DLD1 (cell line): ENCODE results near the gene FCN3.
"Not testable (repeated sequence)": the region's sequence is repeated elsewhere in the genome, so short reads cannot be mapped to it uniquely, and the experiment has no call there.

Experiments
- in situ Hi-C: cut with HindIII; loops from 2 replicates; pipeline ENCODE4 v1.10.0; 2017; ENCODE audit warnings: low sequenced_read_pairs

The FCN3 gene

DNA sequence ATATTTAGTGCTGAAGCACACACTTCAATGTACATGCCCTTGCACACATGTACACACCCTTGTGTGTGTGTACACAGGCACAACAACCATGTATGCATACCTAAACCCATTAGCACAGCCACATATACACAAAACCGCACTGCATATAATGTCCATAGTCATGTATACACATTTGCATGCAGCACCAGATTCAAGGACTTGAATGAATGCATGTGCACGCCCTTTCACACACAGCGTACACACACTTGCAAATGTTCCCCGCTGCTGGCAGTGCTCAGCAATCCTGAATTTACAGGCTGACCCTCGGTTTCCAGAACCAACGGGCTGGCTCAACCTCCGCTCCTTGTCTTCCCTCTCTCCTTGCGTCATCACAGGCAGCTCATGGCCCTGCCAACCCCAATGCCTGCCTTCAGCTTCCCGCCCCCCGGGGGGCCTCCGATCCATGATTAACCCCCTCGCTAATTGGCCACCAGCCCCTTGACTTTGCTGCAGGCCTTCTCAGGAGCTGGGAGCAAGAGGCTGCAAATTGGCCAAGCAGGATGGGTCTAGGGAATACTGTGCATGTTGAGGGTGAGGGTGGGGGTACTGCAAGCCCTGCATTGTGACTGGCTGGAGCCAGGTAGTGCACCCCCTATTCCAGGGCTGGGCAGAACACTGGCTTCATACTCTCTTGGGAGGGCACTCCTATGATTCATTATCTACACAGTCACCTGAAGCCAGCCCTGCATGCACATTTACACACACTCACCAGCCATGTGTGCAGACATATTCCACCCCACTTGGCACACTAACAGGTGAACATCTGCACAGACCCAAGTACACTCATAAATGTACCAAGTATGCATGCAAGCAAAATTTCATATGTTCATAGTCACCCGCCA, 25.7 kb upstream of the FCN3 start:
- in situ Hi-C loops: loop anchor here (25.0 kb wide), 1 partner anchor 187 kb away; no protein-coding TSS in a partner anchor

DNA sequence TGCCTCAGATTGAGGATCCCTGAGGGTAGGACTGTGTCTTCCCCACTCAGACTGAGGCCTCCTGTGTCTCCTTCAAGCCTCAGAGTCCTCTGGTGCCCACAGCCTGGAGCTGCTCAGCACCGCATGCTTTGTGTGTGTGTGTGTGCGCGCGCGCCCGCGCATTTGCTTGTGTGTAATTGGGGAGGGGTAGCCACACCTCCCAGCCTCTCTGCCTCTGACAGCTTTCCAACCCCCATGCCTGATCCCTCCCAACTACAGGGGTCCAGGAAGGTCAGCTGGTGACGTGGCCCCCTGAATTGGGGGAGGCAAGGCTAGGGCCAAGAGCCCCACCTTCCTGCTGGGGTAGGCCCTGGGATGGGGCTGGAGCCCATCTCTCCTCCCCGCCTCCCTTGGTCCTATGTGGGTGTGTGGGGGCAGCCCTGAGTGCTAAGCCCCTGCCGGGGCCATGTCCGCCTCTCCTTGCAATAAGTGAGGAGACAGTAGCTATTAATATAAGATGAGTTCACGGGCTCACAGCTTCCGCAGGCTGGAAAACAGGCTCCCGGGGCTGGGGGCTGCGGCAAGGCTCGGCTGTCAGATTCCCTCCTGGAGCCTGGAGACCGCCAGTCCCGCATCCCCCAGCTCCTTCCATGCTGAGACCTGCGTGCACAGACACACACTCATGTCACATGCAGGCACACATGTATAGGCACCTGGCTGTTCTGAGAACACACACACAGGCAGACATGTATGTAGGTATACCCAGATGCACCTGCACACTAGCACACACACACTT, 24.8 kb upstream of the FCN3 start:
- in situ Hi-C loops: loop anchor here (25.0 kb wide), 1 partner anchor 188 kb away; no protein-coding TSS in a partner anchor

DNA sequence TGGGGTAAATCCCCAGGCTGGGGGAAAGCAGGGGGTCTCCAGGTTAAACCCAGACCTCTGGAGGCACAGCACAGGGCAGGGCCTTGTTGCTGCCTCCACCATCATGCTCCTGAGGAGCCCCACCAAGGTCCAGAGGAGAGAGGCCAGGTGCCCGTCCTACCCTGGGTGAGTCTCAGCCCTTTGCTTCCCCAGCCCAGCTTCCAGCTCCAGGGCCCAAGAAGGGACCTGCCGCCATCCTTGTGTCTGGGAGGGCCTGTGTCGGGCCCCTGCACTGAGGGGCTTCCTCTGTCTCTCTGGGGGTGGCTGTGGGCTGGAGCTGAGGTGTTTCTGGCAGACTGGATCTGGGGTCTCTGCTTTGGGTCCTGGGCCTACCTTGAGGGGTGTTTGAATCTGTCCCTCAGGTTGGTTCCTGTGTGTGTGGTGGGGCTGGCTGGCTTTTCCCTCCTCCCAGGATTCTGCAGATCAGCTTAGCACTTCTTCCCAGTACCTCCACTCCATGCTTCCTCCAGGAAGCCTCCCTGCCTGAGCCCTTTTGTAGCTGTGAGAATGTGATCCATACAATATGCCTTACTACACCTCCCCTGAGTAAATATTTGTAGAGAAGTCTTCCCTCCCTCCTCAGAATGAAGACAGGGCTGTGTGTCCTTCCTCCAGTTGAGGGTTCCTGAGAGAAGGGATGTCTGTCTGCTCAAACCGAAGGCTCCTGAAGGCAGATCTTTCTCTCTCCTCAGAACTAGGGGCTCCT, 24.0 kb upstream of the FCN3 start:
- in situ Hi-C loops: no loop called here

DNA sequence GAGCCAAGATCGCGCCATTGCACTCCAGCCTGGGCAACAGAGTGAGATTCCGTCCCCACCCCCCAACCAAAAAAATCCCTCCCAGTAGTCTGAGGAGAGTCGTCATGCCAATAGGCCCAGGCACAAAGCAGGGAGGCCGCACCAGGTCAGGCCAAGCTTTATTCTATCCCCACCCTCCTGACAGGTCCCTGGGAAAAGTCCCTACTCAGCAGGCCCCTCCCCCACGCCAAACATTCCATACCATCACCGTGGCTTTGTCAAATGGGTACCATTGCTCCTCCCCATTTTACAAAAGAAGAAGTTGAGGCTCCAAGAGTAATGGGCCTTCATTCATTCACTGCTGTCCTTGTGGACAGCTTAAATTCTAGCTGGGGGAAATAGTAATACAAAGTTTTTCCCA, 23.1 kb upstream of the FCN3 start:
- in situ Hi-C loops: no loop called here

DNA sequence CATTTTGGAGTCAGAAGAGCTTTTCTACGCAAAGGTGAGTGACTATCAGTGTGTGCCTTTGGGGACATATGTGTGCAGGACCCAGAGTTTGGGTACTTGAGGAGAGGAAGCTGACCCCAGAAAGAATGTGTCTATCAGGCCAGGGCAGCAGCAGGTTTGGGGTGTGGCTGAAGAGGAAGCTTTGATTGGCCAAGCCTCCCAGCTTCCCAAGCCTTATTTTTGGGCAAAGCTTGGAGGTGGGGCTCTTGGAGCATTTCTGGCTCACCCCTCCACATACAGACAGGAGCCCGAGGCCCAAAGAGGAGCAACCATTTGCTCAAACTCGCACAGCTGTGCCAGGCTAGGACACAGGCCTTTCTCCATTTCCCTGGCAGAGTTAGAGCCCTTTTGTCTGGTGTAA, 22.5 kb upstream of the FCN3 start:
- in situ Hi-C loops: no loop called here

DNA sequence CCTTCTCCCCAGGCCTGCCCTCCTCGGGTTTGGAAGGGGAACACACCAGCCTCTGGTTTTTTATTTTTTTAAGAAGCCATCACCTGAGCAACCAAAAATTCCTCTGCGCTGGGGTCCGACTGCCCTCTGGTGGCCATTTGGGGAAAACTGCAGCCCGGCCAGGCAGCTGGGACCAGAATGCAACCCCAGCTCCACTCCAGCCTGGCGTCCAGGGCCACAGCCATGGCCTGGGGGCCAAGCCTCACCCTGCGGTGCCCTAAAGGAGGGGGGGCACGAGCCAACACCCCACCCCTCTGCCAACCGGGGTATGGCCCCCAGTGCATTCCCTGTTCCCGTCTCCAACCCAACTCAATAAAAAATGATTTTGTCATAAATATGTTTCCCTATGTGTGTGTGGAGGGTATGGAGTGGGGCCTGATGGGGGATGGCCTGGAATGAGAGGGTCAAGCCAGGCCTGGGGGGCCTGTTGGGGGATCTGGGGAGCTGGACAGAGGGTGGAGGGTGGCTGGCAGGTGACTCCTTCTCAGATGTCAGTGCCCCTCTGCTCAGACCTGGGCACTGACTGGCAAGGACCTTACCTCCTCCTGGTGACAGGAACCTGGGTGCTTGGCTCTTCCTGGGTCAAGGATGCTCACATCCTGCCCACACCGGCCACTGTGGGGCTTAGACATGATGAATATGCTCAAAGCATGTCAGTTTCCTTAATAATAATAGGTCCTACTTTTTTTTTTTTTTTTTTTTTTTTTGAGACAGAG, 21.0 kb upstream of the FCN3 start:
- in situ Hi-C loops: no loop called here

DNA sequence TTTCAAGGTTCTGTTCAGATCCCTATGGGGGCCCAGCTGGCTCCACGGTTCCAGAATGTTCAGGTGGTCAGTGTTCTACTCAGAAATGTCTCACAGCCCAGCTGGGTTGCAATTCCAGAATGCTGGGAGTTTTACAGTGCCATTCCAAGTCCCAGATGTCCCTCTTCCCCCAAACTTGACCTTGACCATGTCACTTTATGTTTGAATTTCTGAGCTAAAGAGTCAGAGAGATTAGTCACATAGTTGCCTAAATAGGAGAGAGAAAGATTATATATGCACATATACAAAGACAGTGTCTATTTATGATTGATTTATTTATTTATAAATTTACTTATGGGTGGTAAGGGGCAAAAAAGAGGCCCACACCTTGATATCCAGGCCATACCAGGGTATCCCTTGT, 20.3 kb upstream of the FCN3 start:
- in situ Hi-C loops: no loop called here

DNA sequence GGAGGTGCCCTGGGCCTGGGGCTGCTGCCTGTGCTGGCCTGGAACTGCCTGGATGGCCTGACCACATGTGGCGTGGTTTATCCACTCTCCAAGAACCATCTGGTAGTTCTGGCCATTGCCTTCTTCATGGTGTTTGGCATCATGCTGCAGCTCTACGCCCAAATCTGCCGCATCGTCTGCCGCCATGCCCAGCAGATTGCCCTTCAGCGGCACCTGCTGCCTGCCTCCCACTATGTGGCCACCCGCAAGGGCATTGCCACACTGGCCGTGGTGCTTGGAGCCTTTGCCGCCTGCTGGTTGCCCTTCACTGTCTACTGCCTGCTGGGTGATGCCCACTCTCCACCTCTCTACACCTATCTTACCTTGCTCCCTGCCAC, 19.6 kb upstream of the FCN3 start:
- in situ Hi-C loops: no loop called here

DNA sequence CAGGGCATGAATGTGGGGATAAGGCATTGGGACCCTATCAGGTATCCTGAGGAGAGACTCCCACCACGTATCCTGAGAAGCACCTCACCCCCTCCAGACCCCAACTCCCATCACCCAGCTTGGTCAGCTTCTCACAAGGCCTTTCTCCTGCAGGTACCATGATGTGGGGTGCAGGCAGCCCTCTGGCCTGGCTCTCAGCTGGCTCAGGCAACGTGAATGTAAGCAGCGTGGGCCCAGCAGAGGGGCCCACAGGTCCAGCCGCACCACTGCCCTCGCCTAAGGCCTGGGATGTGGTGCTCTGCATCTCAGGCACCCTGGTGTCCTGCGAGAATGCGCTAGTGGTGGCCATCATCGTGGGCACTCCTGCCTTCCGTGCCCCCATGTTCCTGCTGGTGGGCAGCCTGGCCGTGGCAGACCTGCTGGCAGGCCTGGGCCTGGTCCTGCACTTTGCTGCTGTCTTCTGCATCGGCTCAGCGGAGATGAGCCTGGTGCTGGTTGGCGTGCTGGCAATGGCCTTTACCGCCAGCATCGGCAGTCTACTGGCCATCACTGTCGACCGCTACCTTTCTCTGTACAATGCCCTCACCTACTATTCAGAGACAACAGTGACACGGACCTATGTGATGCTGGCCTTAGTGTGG, 19.1 kb upstream of the FCN3 start:
- in situ Hi-C loops: no loop called here

DNA sequence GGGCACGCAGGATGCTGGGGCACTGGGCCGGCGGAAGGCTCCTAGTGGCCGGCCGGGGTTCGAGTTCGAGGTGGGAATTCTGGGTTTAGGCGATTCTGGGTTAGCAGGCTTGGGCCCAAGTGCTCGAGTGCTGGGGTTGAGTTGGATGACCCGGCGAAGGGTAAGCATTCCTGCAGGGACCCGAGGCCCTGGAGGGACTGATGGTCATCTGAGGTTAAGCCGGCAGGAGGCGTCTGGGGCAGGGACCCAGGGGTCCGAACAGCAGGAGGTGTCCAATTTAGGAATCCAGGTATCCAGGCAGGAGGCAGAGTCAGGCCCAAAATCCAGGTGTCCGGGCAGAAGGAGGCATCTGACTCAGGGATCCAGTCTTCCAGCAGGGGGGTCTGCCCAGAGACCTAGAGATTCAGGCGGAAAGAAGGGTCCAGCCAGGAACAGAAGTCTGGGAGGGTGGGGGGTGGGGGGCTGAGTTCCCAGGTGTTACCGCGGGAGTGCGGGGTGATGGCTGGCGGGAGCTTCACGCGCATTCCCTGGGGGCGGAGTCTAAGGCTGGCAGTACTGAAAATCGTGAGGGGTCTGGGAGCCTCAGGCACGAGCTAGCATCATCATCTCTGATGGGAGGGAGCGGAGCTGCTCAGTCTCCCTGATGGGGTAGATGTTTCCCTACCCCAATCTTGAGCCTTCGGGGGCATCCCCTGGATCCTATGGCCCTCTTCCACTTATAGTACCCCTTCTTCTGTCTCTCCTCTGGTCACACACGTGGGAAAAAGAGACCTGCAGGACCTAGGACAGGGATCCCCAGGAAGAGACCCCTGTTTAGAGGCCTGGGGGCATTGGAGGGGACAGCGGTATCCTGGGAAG, 18.4 kb upstream of the FCN3 start:
- in situ Hi-C loops: no loop called here

DNA sequence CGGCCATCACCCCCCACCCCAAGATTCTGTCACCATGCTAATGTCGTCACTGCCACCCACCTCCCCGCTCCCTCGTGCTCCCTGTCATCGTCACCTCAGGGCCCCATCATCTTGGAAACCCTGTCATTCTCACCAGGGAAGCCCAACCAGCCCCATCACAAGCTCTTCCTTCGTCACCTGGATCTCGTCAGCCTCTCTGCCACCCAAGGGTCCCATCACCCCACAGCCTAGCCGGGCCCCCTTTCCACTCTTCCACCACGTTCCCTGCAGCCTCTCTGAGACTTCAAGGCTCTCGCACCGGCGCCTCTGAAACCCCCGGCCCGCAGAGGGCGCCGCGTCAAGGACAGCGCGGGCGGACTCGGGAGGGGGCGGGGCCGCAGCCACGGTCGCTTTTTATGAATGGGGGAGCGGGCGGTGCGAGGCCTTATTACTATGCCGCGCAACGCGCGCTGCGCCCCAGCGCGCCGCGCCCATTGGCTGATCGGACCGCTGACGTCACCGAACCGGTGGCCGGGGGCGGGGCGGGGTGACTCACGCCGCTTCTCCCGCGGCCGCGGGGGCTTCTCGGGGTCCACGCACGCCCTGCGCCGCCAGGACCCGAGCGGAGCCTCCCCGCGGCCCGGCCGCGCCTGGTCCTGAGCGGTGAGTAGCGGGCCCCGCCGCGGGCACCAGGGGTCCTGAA, 17.6 kb upstream of the FCN3 start, which contains the start of gene GPR3:
Gene GPR3, plus strand, starts transcription at position 527 of the 682 bp plus-strand sequence. CDS start 1,177 bp downstream, outside the sequence.
- in situ Hi-C loops: no loop called here

DNA sequence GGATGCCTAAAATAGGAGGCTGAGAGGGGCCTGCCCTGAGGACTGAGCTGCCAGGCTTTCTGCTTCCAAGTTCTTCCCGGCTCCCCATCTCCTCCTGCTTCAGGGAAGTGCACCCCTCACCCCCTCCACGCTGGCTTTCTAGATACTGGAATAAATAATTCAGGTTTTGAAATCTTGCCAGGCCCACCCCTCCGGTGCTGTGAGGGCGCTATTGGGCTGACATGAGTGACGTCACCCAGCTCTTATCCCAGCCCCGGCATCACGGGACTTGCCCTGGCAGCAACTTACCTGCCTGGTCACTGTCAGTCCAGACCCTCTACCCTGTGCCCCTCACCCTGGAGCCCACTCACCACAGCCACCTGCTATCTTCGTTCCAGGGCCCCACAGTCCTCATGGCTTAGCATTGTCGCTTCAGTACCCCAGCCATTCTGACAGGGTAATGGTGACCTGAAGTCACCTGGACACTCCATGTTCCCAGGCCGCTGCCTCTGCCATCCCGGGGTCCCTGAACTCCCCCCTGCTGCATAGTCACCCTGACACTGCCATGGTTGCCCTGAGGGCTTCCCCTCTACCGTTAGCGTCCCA, 17.0 kb upstream of the FCN3 start:
- in situ Hi-C loops: no loop called here

DNA sequence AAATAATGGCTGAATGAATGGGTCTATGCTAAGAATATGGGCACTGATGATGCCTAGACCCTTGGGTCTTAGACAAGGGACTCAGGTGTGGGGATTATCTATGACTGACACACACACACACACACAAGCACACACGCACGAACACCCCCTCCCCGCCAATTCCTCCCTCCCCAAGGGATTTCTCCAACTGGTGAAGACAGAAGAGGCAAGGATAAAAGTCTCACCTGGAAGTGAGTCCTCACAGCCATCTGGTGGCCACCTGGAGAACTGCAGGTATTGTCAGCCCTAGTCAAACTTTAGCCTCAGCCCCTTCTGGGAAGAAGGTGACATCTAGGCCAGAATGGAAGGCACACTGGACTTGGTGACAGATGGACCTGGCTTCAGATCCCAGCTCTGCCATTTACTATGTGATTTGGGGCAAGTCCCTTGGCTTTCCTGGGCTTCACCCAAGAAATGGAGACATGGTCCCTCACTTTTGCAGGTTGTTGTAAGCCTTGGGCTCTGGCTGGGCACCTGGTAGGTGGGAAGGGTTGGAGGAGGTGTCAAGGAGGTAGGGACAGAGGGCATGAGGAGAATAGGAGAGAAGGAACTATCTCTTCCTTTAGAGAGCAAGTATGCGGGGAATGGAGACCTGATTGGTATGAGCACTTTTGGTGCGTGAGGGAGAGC, 13.8 kb upstream of the FCN3 start:
- in situ Hi-C loops: no loop called here

DNA sequence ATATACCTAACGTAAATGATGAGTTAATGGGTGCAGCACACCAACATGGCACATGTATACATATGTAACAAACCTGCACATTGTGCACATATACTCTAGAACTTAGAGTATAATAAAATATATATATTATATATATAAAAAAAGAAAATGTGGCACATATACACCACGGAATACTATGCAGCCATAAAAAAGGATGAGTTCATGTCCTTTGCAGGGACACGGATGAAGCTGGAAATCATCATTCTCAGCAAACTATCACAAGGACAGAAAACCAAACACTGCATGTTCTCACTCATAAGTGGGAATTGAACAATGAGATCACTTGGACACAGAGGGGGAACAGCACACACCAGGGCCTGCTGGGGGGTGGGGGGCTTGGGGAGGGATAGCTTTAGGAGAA, 10.2 kb upstream of the FCN3 start:
- in situ Hi-C loops: not testable (repeated sequence)

DNA sequence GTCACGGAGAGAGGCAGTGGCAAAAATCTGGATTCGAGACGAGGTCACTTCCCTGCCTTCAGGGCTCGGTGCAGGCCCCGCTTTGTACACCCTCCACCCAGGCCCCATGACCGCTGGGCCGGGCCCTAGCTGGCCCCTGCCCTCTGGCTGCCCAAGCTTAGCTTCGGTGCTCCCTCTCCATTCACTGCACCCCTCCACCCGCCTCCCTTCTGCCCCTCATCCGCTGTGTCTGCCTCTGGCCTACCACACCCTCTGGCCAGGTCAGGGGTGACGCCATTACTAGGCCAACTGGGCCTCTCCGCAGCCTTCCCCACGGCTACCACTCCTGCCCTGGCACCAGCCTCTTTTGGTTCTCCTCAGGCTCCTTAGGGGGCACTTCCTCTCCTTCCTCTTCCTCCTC, 9.0 kb upstream of the FCN3 start:
- in situ Hi-C loops: no loop called here

DNA sequence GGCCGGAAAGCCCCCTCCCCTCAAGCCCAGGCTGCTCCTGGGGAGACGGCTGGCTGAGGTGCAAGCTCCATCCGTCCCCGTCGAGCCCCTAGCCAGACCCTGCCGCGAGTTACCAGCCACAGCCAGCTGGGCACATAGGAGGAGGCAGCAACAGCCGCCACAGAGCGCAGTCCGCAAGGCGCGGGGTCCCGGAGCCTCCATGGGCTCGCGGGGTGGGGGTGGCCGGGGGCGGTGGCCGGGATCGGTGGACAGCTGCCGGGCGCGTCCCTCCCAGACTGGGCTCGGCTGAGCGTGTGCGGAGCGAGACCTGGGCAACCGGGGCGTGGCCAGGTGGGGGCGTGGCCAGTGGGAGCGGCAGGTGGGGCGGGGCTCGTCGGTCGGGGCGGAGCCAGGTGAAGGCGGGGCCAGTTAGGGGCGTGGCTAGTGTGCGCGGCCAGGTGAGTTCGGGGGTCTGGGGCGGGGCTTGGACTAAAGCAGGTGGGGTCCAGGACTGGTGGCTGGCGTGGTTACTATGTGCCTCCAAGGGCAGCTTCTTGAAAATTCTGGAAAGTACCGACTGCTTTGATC, 8.5 kb upstream of the FCN3 start, which contains the start of gene CD164L2:
Gene CD164L2, minus strand, starts transcription at position 295 of the 567 bp plus-strand sequence. Its CDS starts 94 bp downstream, at position 201.
- in situ Hi-C loops: no loop called here
